Heart left ventricle (tissue), 16 donors: ENCODE results near the gene ZNF235. TPM values are rescaled to one million over a fixed set of nuclear protein-coding genes. Genes with fewer than 3 reads are reported as not detected.

Experiments
- ATAC-seq, 4 donors: fragments of 200-7000 bp; cut with Tn5 transposase; one replicate each; pipeline ENCODE4 v1.9.1; 2020 to 2022; ENCODE audit warnings: moderate library complexity in 4 of 4, mild to moderate bottlenecking in 3 of 4, moderate number of reproducible peaks in 1 of 4
- DNase-seq, 5 donors: peaks; one replicate each; pipeline ENCODE4 v3.0.0-alpha.2; 2020
- H3K27ac ChIP-seq, 12 donors: fragments of 200-600 bp; sonication (generic) in 4 of 12; one replicate each; pipeline versions ENCODE4 v1.5.0 to v1.8.0; 2016 to 2022; ENCODE audit warnings: mild to moderate bottlenecking in 2 of 12
- H3K27me3 ChIP-seq, 9 donors: fragments of 200-600 bp; sonication (generic) in 2 of 9; one replicate each; pipeline versions ENCODE4 v1.5.1 to v1.8.0; 2016 to 2022; ENCODE audit warnings: mild to moderate bottlenecking in 3 of 9
- H3K36me3 ChIP-seq, 9 donors: fragments of 200-600 bp; sonication (generic) in 2 of 9; one replicate each; pipeline versions ENCODE4 v1.5.0 to v1.8.0; 2018 to 2022; ENCODE audit warnings: mild to moderate bottlenecking in 2 of 9
- H3K4me1 ChIP-seq, 12 donors: fragments of 200-600 bp; sonication (generic) in 4 of 12; one replicate each; pipeline versions ENCODE4 v1.5.0 to v1.8.0; 2016 to 2022; ENCODE audit warnings: mild to moderate bottlenecking in 3 of 12
- H3K4me3 ChIP-seq, 12 donors: fragments of 200-600 bp; sonication (generic) in 4 of 12; one replicate each; pipeline versions ENCODE4 v1.5.0 to v1.8.0; 2017 to 2022; ENCODE audit warnings: mild to moderate bottlenecking in 9 of 12, moderate library complexity in 4 of 12
- H3K9me3 ChIP-seq, 12 donors: fragments of 200-600 bp; sonication (generic) in 4 of 12; one replicate each; pipeline versions ENCODE4 v1.5.0 to v1.8.0; 2016 to 2022; ENCODE audit warnings: mild to moderate bottlenecking in 1 of 12
- POLR2A ChIP-seq, 2 donors: fragments of 450-650 bp; IDR thresholded peaks; one replicate each; pipeline ENCODE4 v1.6.1; 2017; ENCODE audit warnings: antibody characterized with exemption in 2 of 2, mild to moderate bottlenecking in 2 of 2, moderate library complexity in 2 of 2
- WGBS, 4 donors: extraction: QIAGEN DNeasy Blood & Tissue Kit in 2 of 4; methylation state at CpG; one replicate each; pipeline versions ENCODE4 v1.1.5 to v1.1.7; 2013 to 2018; 5-methylcytosine and 5-hydroxymethylcytosine counted together
- intact Hi-C, 10 donors: fragments of 100-400 bp; cut with DNase I; formaldehyde crosslinking; loops; one replicate each; pipeline versions ENCODE4 v1.11.1 to v1.14.2; 2022
- polyA plus RNA-seq, 2 donors: library from polyadenylated mRNA; stranded (reverse); fragments of 200-250 nt; gene quantifications; one replicate each; pipeline ENCODE4 v1.2.3, GENCODE V29; 2013
- total RNA-seq, 9 donors: library from RNA; depleted of rRNA in 2 of 9; stranded (reverse); fragments of >200 nt in 2 of 9; fragmentation: NEBNext Ultra II Directional in 3 of 9; extraction: Animal tissue kit (Norgen Biotek cat#: 25700) in 3 of 9; gene quantifications; one replicate each; pipeline versions ENCODE4 v1.1.0 to v1.2.4, GENCODE V29; 2016 to 2023
- TF ChIP-seq, protein P1 (sequence below), 12 donors: fragments of 200-600 bp; sonication (generic) in 4 of 12; IDR thresholded peaks; one replicate each; pipeline versions ENCODE4 v1.5.0 to v1.8.0; 2018 to 2022; ENCODE audit warnings: antibody characterized with exemption in 12 of 12, mild to moderate bottlenecking in 5 of 12
- donor health status: ischemic (EF 13 %, LVEDD 7.1; RV severe dilation, severe dysfunction).
- donor health status: healthy with polysubstance abuse.
- donor health status: DM: no; HTN: yes; CAD: no.
- donor health status: DM: no; HTN: no; CAD: no.
- donor health status: ischemic (EF 25% LVEDD 6.9; RV normal size, moderate dysfunction).
- donor health status: ischemic (EF 25% LVEDD 5.7; RV mildly dilated, moderate dysfunction).
- donor health status: healthy.
- donor health status: DM: yes; HTN: yes; CAD: no.
- donor health status: ischemic (EF 35%, LVEDD 5.7; RV mildly dilated, moderate dysfunction).
- donor health status: nonischemic (EF 11% LVEDD 7.7; RV severe dilation, severe dysfunction).
- donor health status: DM: yes; HTN: yes; CAD: no.
- donor health status: PGD.
- donor health status: ischemic (EF 29% LVEDD 5.4; RV normal size, mild dysfunction).
- donor health status: nonischemic (EF 23%, LVEDD 6.1; RV moderate dilation, normal function).

ZNF235 gene
- total and polyA plus RNA-seq, 11 donors = 1.7 to 6.3 (median 3.8) TPM

GRCh38 chr19:44278181-44278690 is 26.6 kb downstream of the ZNF235 start:
- ATAC-seq = no peak
- 89 to 96% (median 92%) methylated on average over 4 of the region's 4 CpGs for WGBS, 4 donors
- Histone ChIP-seq H3K27me3 (no peaks in the 10 kb centered on the region), H3K4me1 (no peaks in the 10 kb centered on the region), H3K27ac (no peak overlapping the region), H3K36me3 (peaks cover 0 to 28% (median 8%) of the 10 kb centered on the region in 9 donors), H3K9me3 (peaks cover 0 to 97% (median 35%) of the 10 kb centered on the region in 12 donors), H3K4me3 (no peak overlapping the region)
- intact Hi-C loops = no loop called here
- TF ChIP-seq, protein P1, sequence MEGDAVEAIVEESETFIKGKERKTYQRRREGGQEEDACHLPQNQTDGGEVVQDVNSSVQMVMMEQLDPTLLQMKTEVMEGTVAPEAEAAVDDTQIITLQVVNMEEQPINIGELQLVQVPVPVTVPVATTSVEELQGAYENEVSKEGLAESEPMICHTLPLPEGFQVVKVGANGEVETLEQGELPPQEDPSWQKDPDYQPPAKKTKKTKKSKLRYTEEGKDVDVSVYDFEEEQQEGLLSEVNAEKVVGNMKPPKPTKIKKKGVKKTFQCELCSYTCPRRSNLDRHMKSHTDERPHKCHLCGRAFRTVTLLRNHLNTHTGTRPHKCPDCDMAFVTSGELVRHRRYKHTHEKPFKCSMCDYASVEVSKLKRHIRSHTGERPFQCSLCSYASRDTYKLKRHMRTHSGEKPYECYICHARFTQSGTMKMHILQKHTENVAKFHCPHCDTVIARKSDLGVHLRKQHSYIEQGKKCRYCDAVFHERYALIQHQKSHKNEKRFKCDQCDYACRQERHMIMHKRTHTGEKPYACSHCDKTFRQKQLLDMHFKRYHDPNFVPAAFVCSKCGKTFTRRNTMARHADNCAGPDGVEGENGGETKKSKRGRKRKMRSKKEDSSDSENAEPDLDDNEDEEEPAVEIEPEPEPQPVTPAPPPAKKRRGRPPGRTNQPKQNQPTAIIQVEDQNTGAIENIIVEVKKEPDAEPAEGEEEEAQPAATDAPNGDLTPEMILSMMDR (IDR thresholded peaks at IDR 0.05) = no peak
- no peak for DNase-seq

GRCh38 chr19:44277331-44277730 is 27.5 kb downstream of the ZNF235 start:
- peaks cover 0 to 97% (median 34%) of the 10 kb centered on the region in 12 donors for H3K9me3 ChIP-seq

DNA sequence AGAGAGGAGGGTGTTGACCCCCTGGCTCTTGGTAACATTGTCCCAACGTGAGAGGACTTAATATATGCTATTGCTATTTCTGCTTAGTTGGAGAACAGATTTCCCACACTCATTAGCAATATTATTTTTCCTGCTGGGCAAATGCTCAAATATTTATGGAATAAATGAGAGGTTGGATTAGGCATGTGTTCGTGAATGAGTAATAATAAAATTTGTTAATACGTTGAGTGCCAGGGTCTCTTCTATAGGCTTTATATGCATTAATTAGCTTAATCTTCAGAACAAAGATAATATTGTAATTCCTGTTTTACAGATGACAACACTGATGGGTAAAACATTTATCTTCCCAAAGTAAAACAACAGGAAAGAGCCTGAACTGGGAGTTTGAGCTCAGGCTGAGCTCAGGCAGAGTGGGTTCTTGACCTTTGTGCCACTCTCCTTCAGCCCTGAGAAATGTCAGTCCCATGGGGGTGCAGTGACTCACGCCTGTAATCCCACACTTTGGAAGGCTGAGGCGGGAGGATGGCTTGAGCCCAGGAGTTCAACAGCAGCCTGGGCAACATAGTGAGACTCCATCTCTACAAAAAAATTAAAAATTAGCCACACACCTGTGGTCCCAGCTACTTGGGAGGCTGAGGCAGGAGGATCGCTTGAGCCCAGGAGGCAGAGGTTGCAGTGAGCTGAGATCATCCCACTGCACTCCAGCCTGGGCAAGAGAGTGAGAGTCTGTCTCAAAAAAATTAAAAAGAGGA is 44.0 kb downstream of the ZNF235 start:
- DNase-seq (no peak), ATAC-seq (no peak)
- Histone ChIP-seq H3K4me3 (peak overlapping the region in 5 of 12 donors; percentile 57 to 64 (median 57)), H3K27me3 (no peaks in the 10 kb centered on the region), H3K4me1 (peaks cover 0 to 4% (median 0%) of the 10 kb centered on the region in 12 donors), H3K36me3 (peaks cover 0 to 12% (median 0%) of the 10 kb centered on the region in 9 donors), H3K27ac (peak overlapping the region in 1 of 12 donors; percentile 82), H3K9me3 (peaks cover 0 to 87% (median 19%) of the 10 kb centered on the region in 12 donors)
- intact Hi-C loops = no loop called here
- TF ChIP-seq, protein P1 (IDR thresholded peaks at IDR 0.05) = no peak
- TF ChIP-seq POLR2A (IDR thresholded peaks at IDR 0.05) = no peak
- WGBS, 4 donors = 65 to 70% (median 68%) methylated on average over 6 of the region's 6 CpGs

More at GRCh38 chr19:44277331-44277730, 27.5 kb downstream of the ZNF235 start:
- no peak overlapping the region for H3K4me3 ChIP-seq
- ATAC-seq (no peak), DNase-seq (no peak)
- no peaks in the 10 kb centered on the region for H3K27me3 ChIP-seq
- peaks cover 0 to 37% (median 8%) of the 10 kb centered on the region in 9 donors for H3K36me3 ChIP-seq
- H3K4me1 ChIP-seq = no peaks in the 10 kb centered on the region
- no peak for TF ChIP-seq POLR2A (IDR thresholded peaks at IDR 0.05)
- TF ChIP-seq, protein P1 (IDR thresholded peaks at IDR 0.05) = no peak
- H3K27ac ChIP-seq = no peak overlapping the region
- WGBS, 4 donors = 99 to 100% (median 100%) methylated on average over 1 of the region's 1 CpG
- intact Hi-C loops = no loop called here

DNA sequence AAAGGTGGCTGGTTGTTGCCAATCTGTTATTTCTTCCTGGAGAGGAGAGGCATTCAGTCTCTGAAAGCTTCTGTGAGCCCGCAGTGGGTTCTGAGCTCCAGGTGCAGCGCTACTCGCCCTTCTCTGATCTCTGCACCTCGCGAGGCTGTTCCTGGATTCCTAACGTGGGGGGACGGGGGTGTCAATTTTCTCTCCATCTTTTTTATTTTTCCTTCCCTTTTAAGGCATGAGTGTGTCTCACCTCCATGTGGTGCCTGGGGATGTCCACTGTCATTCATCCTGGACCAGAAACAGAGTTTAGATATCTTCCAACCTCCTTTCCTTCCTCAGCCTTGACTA is 44.5 kb downstream of the ZNF235 start:
- DNase-seq (no peak), ATAC-seq (peak; percentile 6 to 48 (median 40))
- peaks cover 0 to 7% (median 0%) of the 10 kb centered on the region in 9 donors for H3K36me3 ChIP-seq
- WGBS, 4 donors = 8 to 25% (median 18%) methylated on average over 7 of the region's 7 CpGs
- H3K4me3 ChIP-seq = peak overlapping the region; percentile 35 to 66 (median 57)
- peaks cover 0 to 87% (median 24%) of the 10 kb centered on the region in 12 donors for H3K9me3 ChIP-seq
- intact Hi-C loops = no loop called here
- H3K4me1 ChIP-seq = peaks cover 0 to 4% (median 0%) of the 10 kb centered on the region in 12 donors
- H3K27me3 ChIP-seq = no peaks in the 10 kb centered on the region
- H3K27ac ChIP-seq = peak overlapping the region in 10 of 12 donors; percentile 8 to 82 (median 63)
- TF ChIP-seq POLR2A (IDR thresholded peaks at IDR 0.05) = no peak
- TF ChIP-seq, protein P1 (IDR thresholded peaks at IDR 0.05) = no peak
